Stimulated activated CD4-positive, alpha-beta T cell treated with anti-CD3 and anti-CD28 coated beads, Interleukin-12 subunit alpha, Interleukin-12 subunit beta, amount 100 ng/mL, for 4 hours (primary cell): ENCODE data around the gene ERGIC1.
"Not testable (repeated sequence)": the region's sequence is repeated elsewhere in the genome, so short reads cannot be mapped to it uniquely, and the experiment has no call there.

Experiments used
- DNase-seq: peaks from one replicate; pipeline ENCODE4 v3.0.0-alpha.2; 2020

Gene ERGIC1

GRCh38 chr5:172801179-172801671 lies 32.8 kb upstream of the ERGIC1 start:
- DNase-seq, result no peak

- DNase-seq, result no peak
Observed at GRCh38 chr5:172802112-172802511, 31.9 kb upstream of the ERGIC1 start.

GRCh38 chr5:172802567-172803176 lies 31.4 kb upstream of the ERGIC1 start:
- DNase-seq, result no peak

DNA sequence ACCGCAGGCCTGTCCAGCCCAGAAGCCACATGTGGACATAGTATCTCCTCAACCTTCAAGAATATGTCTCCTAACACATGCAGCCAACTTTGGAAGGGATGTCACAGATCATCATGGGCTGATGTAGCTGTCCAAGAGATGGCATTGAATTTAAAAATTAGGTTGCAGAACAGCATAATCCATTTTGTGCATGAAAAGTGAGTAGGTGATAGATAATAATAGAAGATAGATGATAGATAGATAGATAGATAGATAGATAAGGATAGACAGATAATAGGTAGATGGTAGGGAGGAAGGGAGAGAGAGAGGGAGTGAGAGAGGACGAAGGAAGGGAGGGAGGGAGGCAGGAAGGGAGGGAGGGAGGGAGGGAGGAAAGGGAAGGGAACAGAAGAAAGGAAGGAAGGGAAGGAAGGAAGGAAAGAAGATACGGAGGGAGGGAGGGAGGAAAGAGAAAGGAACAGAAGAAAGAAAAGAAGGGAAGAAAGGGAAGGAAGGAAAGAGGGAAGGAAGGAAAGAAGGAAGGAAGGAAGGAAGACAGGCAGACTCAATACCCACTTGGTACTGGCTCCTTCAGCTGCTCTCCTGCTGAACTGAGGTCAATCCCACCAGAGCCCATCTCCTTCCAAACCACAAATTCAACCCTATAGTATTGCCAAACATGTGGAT lies 28.9 kb upstream of the ERGIC1 start:
- no peak for DNase-seq

DNA sequence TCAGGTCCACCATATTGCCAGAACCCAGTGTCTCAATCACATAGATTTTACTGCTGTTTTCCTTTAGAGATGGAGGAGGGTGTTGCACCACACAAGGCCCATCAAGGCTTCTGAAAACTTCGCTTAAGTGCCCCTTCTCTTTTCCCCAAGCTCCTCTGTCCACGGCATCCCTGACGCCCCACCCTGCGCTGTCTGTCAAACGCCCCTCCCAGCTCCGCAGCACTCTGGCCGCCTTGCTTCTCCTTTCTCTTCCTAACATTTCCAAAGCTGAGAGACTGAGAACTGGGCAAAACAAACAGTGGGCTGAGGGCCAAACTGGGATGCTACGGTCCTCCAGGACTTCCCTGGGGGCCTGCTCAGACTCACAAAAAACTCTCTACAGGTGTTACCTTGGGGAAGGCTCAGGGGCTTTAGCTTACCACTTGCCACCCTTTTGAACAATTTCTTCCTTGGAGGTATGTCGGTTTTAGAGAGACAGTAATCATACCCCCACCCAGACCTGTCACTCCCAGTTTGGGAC lies 28.3 kb upstream of the ERGIC1 start:
- no peak for DNase-seq

DNA sequence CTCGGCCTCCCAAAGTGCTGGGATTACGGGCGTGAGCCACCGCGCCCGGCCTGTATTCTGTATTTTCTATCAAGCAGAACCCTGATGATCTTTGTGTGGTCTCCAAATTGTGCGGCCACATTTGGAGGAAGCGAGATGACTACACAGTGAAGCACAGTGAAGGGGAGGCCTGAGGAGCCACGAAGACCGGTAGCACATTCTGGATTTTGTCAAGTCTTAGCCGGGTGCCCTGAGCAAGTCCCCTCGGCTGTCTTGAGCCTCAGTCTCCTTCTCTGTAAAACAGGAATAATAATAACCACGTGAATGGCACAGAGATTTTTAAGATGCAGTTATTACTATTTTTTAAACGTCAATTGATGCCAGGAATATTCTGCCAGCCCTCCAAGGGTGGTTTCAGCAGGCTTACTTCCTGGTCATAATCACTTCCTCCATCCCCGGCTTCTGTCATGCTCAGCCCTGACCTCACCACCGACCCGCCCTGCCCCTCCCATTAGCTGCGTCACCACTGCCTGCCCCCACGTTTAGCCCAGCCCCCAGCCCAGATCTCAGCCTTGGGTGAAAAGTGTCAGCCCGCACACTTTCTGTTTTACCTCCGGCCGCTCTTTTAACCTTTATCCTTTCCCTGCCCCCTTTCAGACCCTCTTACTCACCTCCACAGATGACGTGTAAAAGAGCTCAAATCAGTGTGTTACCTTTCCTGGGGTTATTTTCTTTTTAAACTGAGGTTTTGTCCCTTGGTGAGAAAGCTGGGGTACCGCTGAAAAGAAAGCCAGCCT lies 27.0 kb upstream of the ERGIC1 start:
- DNase-seq, result peak; percentile 86

DNA sequence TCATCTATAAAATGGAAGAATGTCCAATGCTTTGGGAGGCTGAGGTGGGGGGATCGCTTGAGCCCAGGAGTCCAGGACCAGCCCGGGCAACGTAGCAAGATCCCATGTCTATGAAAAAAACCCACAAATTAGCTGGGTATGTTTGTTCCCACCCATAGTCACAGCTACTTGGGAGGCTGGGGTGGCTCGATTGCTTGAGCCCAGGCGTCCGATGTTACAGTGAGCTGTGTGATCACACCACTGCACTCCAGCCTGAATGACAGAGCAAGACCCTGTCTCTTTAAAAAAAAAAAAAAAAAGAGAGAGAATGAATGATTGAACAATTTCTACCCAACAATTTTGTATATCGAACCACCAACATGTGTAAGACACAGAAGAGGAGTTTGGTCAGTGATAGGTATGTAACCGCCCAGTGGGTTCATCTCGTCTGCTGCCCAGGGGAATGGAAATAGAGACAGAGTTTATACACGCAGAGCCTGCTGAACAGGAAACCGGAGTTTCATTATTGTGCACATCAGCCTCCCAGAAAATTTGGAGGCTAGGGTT lies 26.2 kb upstream of the ERGIC1 start:
- DNase-seq, result no peak

DNA sequence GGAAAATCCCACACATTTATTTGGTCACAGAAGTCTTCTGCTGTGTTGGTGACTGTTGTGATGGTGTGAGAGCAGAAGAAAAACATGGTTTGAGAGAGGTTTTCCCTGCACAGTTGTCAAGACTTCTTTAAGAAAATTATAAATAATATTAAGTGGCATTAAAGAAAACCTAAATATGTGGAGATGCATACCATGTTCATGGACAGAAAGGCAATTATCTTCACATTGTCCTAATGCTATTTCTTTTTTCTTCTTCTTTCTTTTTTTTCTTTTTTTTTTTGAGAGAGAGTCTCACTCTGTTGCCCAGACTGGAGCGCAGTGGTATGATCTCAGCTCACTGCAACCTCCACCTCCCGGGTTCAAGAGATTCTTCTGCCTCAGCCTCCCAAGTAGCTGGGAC lies 24.3 kb upstream of the ERGIC1 start:
- DNase-seq, result no peak

GRCh38 chr5:172810996-172811395 lies 23.1 kb upstream of the ERGIC1 start:
- not testable (repeated sequence) for DNase-seq

- DNase-seq, result no peak
Observed at GRCh38 chr5:172815631-172816030, 18.4 kb upstream of the ERGIC1 start.

DNA sequence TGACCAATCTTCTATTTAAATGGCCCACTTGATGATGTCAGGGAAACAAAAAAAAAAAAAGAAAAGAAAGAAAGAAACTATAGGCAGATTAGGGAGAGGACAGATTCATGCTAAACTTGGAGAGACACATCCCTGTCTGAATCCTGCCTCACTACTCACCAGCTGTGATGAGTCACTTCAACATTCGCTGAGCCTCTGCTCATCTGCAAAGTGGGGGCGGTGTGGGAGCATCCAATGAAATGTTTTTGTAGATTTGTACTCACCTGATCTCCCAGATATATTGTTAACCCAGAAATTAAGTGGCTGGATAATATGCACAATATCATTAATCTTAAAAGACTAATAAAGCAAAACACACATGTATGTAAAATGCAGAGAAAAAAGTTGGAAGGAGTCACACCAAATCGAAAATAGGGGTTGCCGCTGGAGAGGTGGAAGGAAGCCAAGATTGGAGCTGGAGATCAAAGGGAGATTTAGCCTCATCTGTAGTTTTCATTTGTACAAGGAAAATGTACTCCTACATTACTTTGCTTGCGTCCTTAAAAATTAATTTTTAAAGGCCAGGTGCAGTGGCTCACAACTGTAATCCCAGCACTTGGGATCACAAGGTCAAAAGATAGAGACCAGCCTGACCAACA lies 17.0 kb upstream of the ERGIC1 start:
- DNase-seq, result no peak

DNA sequence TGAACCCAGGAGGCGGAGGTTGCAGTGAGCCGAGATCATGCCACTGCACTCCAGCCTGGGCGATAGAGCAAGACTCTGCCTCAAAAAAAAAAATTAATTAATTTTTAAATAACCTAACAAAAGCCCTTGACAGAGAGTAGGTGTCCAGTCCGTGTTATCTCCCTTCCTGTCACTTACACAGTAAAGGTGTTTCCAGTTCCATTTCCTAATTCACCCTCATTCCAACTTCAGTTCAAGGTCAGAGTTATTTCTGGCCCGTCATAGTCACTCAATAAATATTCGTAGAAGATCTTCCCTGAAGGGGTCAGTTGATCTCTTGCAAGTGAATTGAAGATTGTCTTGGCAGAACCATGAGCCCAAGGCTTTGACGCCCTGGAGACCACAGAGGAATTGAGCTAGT lies 16.4 kb upstream of the ERGIC1 start:
- no peak for DNase-seq

DNA sequence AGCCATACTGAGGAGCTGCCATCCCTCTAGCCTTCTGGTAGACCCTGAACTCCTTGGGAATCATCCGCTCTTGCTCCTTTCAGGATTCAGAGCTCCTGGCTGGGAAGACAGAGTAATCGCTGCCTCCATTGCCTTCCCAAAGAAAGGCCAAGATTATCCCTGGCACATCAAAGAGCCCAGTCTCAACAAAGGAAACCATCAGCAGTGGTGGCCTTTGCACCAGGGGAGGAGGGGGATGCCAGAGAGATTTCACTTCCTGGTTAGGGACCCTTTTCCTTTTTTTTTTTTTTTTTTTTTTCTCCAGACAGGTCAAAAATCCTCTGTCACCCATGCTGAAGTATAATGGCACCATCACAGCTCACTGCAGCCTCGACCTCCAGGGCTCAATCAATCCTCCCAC lies 16.0 kb upstream of the ERGIC1 start:
- no peak for DNase-seq

DNA sequence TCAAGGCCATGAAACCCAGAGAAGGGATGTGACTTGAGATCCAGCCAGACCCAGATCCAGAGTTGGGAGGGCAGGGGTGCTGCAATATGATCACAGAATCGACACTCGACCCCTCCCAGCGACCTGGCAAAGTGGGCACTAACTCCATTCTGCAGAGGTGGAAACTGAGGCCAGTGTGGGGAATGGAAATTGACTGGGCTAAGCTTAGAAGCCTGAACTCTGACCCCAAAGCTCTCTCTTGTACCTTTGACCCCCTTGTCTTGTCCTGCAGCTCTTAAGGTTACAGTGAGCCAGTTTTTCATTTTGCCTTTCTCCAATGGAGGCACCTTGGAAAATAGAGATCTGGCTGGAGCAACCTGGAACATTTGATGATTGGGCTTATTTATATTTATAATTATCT lies 14.5 kb upstream of the ERGIC1 start:
- no peak for DNase-seq

DNA sequence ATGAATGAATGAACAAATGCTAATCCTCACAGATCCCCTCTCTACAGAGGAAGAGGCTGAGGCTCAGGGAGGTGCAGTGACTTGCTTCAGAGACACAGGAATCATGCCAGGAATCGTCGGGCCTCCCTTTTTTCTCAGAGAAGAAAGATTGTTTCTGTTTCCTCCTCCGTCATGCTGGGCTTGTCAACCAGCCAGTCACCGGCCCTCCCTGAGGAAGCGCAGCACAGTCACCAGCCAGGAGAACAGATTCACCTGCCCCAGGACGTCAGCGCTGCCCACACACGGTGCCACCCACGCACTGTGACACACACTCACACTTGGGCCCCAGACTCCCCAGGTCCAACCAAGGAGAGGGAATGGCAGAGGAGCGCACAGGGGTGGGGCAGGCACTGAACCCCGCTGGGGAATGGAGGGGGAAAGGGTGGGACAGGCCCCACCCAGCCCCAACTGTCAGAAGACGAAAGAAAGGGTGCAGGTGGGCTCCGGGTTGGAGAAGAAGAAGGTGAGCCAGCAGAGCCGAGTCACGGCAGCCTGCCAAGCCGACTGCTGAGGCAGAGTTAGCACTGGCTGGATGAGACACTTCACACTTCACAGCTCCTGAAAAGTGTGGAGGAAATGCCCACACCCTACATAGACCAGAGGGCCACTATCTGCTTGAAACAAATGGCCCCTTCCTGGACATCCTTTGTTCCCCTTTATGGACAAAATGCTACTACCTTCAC lies 13.8 kb upstream of the ERGIC1 start:
- DNase-seq, result peak; percentile 35

- DNase-seq, result no peak
Observed at GRCh38 chr5:172821340-172821985, 12.6 kb upstream of the ERGIC1 start.

DNA sequence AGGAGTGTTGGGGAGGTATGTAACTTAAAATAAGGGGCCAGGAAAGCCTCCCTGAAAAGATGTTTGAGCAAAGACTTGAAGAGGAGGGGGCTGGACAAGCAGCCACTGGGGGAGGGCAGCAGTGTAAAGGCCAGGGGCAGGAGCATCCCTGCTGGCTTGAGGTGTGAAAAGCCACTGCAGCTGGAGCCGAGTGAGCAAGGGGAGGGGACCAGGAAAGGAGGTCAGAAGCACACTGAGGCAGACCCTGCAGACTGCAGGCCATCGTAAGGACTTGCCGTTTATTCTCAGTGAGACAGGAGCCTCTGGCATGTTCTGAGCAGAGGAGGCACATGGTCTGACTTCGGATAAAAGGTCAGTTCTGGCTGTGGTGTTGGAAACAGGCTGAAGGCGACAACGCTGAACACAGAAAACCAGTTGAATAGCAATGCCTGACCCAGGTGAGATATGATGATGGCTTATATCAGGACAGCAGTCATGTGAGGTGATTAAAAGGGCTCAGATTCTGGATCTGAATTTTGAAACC lies 10.2 kb upstream of the ERGIC1 start:
- no peak for DNase-seq

GRCh38 chr5:172825610-172826204 lies 8.3 kb upstream of the ERGIC1 start:
- no peak for DNase-seq

- no peak for DNase-seq
Observed at GRCh38 chr5:172827841-172828240, 6.2 kb upstream of the ERGIC1 start.

GRCh38 chr5:172828911-172829431 lies 5.1 kb upstream of the ERGIC1 start:
- no peak for DNase-seq

GRCh38 chr5:172830275-172830799 lies 3.7 kb upstream of the ERGIC1 start:
- no peak for DNase-seq
